H54 (cell line): ENCODE results near the gene UPB1.

Source experiments
- DNase-seq: peaks from one replicate; pipeline ENCODE4 v3.0.0; 2011; ENCODE audit warnings: low spot score, mixed read lengths; ENCODE audit not compliant: insufficient read length
- FAIRE-seq: peaks from 3 replicates; lab custom pipeline; 2011; peaks lifted over from hg19 to GRCh38; lab: Jason Lieb, UNC
- POLR2A ChIP-seq: IDR thresholded peaks from 2 replicates; pipeline ENCODE4 v1.6.1; 2011; ENCODE audit warnings: low read depth, mild to moderate bottlenecking, low read length

UPB1 gene

DNA sequence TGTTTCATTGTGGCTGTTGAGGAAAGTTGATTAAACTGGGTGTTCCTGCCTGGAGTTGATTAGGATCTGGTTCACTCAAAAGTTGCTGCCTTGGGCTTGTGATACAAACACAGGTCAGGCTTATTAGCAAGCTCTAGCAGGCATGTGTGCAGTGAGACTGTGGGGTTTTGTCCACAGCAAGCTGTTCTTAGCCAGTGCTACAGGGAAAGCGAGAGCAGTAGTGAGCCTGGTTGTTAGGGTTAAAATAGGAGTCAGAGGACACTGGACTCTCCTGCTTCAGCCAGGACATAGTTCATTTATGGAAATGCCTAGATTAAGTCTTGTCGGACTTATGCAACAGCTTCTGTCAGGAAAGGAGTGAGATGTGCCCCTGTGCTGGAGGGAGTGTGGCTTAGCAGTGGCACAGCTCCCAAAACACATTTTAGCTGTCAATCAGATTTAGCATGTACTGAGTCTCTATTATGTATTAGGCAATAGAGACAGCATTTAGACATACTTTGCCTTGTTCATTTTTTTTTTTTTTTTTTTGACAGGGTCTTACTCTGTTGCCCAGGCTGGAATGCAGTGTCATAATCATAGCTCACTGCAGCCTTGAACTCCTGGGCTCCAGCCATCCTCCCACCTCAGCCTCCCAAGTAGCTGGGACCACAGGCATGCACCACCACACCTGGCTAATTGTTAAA, 69.4 kb downstream of the UPB1 start:
- TF ChIP-seq POLR2A = no peak
- DNase-seq = no peak
- FAIRE-seq = no peak

DNA sequence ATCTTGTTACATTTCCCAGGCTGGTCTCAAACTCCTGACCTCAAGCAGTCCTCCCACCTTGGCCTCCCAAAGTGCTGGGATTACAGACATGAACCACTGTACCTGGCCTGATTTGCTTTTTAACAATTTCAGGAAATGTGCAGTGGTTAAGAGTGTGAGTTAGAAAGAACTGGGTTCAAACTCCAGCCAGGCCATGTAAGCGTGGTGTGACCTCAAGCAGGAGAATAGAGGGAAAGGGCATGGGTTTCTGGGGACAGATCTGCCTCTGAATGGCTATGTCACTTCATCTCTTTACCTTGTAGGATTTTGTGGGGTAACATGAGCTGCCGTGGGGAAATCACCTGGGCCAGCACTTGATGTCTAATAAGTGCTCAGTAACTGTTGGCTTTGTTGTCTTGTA, 69.9 kb downstream of the UPB1 start:
- no peak for DNase-seq
- FAIRE-seq = no peak
- no peak for TF ChIP-seq POLR2A

DNA sequence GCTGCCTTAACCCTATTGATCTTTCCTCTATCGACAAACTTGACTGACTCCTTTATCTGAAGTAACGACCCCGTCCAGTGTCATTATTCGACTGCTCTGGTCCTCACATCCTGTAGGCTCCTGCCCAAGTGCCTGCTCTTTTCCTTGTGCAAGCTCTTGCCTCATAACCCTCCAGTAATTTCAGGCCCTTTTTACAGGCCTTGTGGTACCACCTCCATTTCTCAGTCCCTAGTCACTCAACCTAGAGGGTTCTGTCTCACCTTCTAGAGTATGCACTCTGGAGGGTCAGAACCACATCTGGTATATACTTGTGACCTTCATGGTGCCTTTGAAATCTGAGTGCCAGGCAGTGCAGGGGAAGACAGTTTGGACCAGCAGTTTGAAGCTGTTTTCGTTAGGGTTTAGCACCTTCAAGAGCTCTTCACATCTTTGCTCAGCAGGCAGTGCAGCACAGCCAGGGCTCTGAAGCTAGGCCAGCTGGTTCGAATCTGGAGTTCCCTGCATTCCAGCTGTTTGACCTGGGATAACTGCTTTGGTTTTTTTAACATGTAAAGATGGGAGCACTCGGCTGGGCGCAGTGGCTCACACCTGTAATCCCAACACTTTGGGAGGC, 71.9 kb downstream of the UPB1 start:
- no peak for FAIRE-seq

DNA sequence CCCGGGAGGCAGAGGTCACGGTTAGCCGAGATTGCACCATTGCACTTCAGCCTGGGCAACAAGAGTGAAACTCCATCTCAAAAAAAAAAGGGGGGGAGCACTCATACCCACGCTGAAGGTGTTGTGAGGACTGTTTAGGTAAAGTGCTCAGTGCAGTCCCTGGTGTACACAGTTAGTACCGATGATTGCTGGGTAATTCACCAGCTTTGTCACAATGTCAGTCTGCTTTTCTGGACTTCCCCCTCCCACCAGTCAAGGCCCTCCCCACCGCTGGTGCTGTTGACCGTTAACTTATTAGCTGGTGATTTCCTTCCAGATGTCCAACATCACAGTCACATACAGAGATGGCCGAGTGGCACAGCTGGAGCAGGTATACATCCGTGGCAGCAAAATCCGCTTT, 72.5 kb downstream of the UPB1 start:
- no peak for TF ChIP-seq POLR2A
- DNase-seq = no peak
- FAIRE-seq = no peak

More for the DNA sequence above, 71.9 kb downstream of the UPB1 start:
- no peak for TF ChIP-seq POLR2A
- no peak for DNase-seq

DNA sequence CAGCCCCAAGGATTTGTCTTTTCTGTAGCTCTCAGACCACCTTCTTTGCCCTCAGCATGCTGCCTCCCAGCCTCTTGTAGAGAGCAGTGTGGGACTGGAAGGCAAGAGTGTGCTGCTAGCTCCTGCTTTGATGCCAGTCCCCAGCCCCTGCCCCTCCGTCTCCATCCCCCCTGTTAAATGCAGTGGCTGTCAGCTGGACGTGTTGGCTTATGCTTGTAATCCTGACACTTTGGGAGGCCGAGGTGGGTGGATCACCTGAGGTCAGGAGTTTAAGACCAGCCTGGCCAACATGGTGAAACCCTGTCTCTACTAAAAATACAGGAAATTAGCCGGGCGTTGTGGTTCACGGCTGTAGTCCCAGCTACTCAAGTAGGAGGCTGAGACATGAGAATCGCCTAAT, 76.1 kb downstream of the UPB1 start:
- FAIRE-seq (no peak), DNase-seq (no peak)
- no peak for TF ChIP-seq POLR2A

DNA sequence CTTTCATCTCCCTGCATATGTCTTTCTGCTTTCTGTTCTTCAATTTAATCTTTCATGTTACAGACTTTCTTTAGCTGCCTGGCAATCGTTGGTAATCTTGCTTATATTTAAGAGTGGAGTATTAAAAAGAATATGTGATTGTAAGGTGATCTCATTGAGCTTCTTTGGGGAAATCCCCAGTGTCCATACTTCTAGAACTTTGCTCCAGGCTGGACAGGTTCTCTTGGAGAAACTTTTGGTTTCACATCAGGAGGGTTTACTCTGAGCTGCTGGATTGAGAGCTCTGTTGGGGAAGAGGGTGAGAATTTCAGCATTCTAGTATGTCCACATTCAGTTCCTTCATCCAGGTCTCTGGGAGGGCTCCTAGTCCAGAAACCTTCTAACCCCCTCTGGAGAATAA, 81.6 kb downstream of the UPB1 start:
- DNase-seq (no peak), FAIRE-seq (no peak)
- no peak for TF ChIP-seq POLR2A
